HEK293 (cell line): Measurements from ENCODE around the gene LASP1NB.

Experiments used
- CTCF ChIA-PET: fragments of 350-600 bp; formaldehyde crosslinking; extraction: SDS; loops from one replicate; lab custom pipeline; 2021; ENCODE audit warnings: antibody characterized with exemption; lab: Yijun Ruan, JAX
- POLR2A ChIA-PET: fragments of 300-600 bp; formaldehyde crosslinking; extraction: SDS; loops from one replicate; lab custom pipeline; 2020; ENCODE audit warnings: antibody characterized with exemption, inconsistent platforms; lab: Yijun Ruan, JAX
- H3K27ac ChIP-seq: fragments of 200-500 bp; sonication (Bioruptor generic); 2 replicates; pipeline ENCODE4 v1.5.1; 2014; ENCODE audit warnings: low read depth, low read length, control low read depth, inconsistent platforms; ENCODE audit errors: extremely low read depth
- H3K36me3 ChIP-seq, 2 experiments: fragments of 200-500 bp in 1 of 2; sonication (Bioruptor generic) in 1 of 2; 1 replicate in 1 of 2; 2 replicates in 1 of 2; pipeline ENCODE4 v1.5.1; 2014 to 2017; ENCODE audit warnings: inconsistent platforms in 2 of 2, low read length in 2 of 2; ENCODE audit not compliant: control insufficient read depth in 2 of 2, insufficient read depth in 1 of 2
- H3K4me1 ChIP-seq: fragments of 200-500 bp; sonication (Bioruptor generic); 2 replicates; pipeline ENCODE4 v1.5.1; 2014; ENCODE audit warnings: mild to moderate bottlenecking, low read length, inconsistent platforms; ENCODE audit not compliant: control insufficient read depth, insufficient read depth
- H3K4me3 ChIP-seq: 2 replicates; pipeline ENCODE4 v1.5.1; 2011; ENCODE audit warnings: low read depth, mild to moderate bottlenecking, control low read depth, low read length, moderate library complexity
- H3K9me3 ChIP-seq: fragments of 200-500 bp; sonication (Bioruptor generic); 2 replicates; pipeline ENCODE4 v1.5.1; 2014; ENCODE audit warnings: low read depth, low read length, inconsistent platforms; ENCODE audit not compliant: control insufficient read depth, insufficient read depth
- BCL11B ChIP-seq: fragments of 450-650 bp; formaldehyde crosslinking; IDR thresholded peaks from 2 replicates; pipeline ENCODE4 v1.5.1; 2016; ENCODE audit warnings: low read depth, missing biosample characterization, missing genetic modification characterization
- EGR2 ChIP-seq: fragments of 450-650 bp; formaldehyde crosslinking; IDR thresholded peaks from 2 replicates; pipeline ENCODE4 v1.5.1; 2016; ENCODE audit warnings: low read depth, missing biosample characterization, missing genetic modification characterization
- GLIS2 ChIP-seq: fragments of 450-650 bp; formaldehyde crosslinking; IDR thresholded peaks from 2 replicates; pipeline ENCODE4 v1.5.1; 2016; ENCODE audit warnings: missing biosample characterization, missing genetic modification characterization
- KLF8 ChIP-seq: fragments of 450-650 bp; formaldehyde crosslinking; IDR thresholded peaks from 2 replicates; pipeline ENCODE4 v1.5.1; 2016; ENCODE audit warnings: missing biosample characterization, missing genetic modification characterization
- SP3 ChIP-seq: fragments of 450-650 bp; formaldehyde crosslinking; IDR thresholded peaks from 2 replicates; pipeline ENCODE4 v1.5.1; 2016; ENCODE audit warnings: missing biosample characterization, missing genetic modification characterization
- ZFHX2 ChIP-seq: fragments of 450-650 bp; formaldehyde crosslinking; conservative IDR thresholded peaks from 2 replicates; pipeline ENCODE4 v1.5.1; 2016; ENCODE audit warnings: missing biosample characterization, missing genetic modification characterization
- ZFP41 ChIP-seq: fragments of 450-650 bp; formaldehyde crosslinking; IDR thresholded peaks from 2 replicates; pipeline ENCODE4 v1.5.1; 2016; ENCODE audit warnings: missing biosample characterization, missing genetic modification characterization, borderline replicate concordance
- ZNF155 ChIP-seq: fragments of 450-650 bp; formaldehyde crosslinking; IDR thresholded peaks from 2 replicates; pipeline ENCODE4 v1.5.1; 2016; ENCODE audit warnings: missing biosample characterization, missing genetic modification characterization
- ZNF211 ChIP-seq: fragments of 450-650 bp; formaldehyde crosslinking; IDR thresholded peaks from 2 replicates; pipeline ENCODE4 v1.5.1; 2016; ENCODE audit warnings: low read depth, missing biosample characterization, missing genetic modification characterization
- ZNF366 ChIP-seq: fragments of 450-650 bp; formaldehyde crosslinking; conservative IDR thresholded peaks from 2 replicates; pipeline ENCODE4 v1.5.1; 2016; ENCODE audit warnings: missing biosample characterization, missing genetic modification characterization
- ZNF530 ChIP-seq: fragments of 450-650 bp; formaldehyde crosslinking; IDR thresholded peaks from 2 replicates; pipeline ENCODE4 v1.5.1; 2016; ENCODE audit warnings: low read depth, missing biosample characterization, missing genetic modification characterization
- ZNF626 ChIP-seq: fragments of 450-650 bp; sonication (Bioruptor Pico); formaldehyde crosslinking; IDR thresholded peaks from 2 replicates; pipeline ENCODE4 v1.5.1; 2018; ENCODE audit warnings: missing biosample characterization, missing genetic modification characterization, inconsistent platforms
- ZNF677 ChIP-seq: fragments of 450-650 bp; IDR thresholded peaks from 2 replicates; pipeline ENCODE4 v1.5.0; 2018; ENCODE audit warnings: missing biosample characterization, mild to moderate bottlenecking, missing genetic modification characterization, moderate library complexity
- ZNF747 ChIP-seq: fragments of 450-650 bp; formaldehyde crosslinking; IDR thresholded peaks from 2 replicates; pipeline ENCODE4 v1.5.1; 2016; ENCODE audit warnings: missing biosample characterization, missing genetic modification characterization
- ZNF777 ChIP-seq: fragments of 450-650 bp; formaldehyde crosslinking; IDR thresholded peaks from 2 replicates; pipeline ENCODE4 v1.5.1; 2017; ENCODE audit warnings: missing biosample characterization, missing genetic modification characterization, borderline replicate concordance
- ZSCAN16 ChIP-seq: fragments of 450-650 bp; formaldehyde crosslinking; IDR thresholded peaks from 2 replicates; pipeline ENCODE4 v1.5.1; 2016; ENCODE audit warnings: missing biosample characterization, missing genetic modification characterization
- TF ChIP-seq, protein P1 (sequence below): fragments of 450-650 bp; formaldehyde crosslinking; IDR thresholded peaks from 2 replicates; pipeline ENCODE4 v1.5.1; 2016; ENCODE audit warnings: missing biosample characterization, missing genetic modification characterization
- TF ChIP-seq, protein P2 (sequence below): fragments of 450-650 bp; formaldehyde crosslinking; IDR thresholded peaks from 2 replicates; pipeline ENCODE4 v1.5.1; 2016; ENCODE audit warnings: missing biosample characterization, missing genetic modification characterization, low read depth
- TF ChIP-seq, protein P3 (sequence below): fragments of 450-650 bp; formaldehyde crosslinking; IDR thresholded peaks from 2 replicates; pipeline ENCODE4 v1.5.1; 2016; ENCODE audit warnings: missing biosample characterization, missing genetic modification characterization
- TF ChIP-seq, protein P4 (sequence below): fragments of 450-650 bp; formaldehyde crosslinking; IDR thresholded peaks from 2 replicates; pipeline ENCODE4 v1.5.1; 2016; ENCODE audit warnings: missing biosample characterization, missing genetic modification characterization
- TF ChIP-seq, protein P5 (sequence below): fragments of 450-650 bp; formaldehyde crosslinking; IDR thresholded peaks from 2 replicates; pipeline ENCODE4 v1.5.1; 2017; ENCODE audit warnings: missing biosample characterization, missing genetic modification characterization

LASP1NB gene

DNA sequence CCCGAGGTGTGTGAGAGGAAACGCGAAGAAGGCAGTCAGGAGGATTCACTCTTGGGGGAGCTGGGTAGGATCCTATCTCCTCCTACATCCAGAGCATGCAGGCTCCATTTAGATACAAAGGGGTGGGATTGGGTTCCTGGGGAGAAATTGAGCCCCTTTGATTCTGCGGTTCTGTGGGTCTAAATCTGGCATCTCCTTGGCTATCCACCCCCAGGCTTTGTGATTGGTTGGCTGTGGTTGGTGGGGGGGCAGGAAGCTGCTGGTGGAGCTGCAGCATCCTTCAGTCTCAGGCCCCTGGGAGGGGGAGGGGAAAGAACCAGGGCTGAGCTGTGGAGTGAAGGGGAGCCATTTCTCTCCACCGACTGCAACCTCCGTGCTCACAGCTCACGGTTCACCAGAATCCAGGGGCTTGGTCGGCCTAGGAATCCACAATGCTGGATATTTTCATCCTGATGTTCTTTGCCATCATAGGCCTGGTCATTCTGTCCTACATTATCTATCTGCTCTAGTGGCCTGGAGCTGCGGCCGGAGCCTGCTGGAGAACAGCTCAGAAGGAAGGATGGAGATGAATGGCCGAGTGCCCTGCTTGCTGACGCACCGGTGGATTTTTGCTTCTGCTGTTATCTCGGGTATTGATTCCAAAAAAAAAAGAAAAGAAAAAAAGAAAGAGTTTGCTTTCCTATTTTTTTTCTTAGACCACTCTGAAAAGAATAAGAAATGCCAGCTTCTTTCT lies at the start of gene LASP1NB:
LASP1NB (plus strand) TSS at position 352 of the 733 bp plus-strand sequence.
- no peaks in the 10 kb centered on the region for H3K36me3 ChIP-seq
- H3K4me1 ChIP-seq: no peaks in the 10 kb centered on the region; the same call in 1 of the 2 replicates
- CTCF ChIA-PET: interaction anchor here (0.6 to 3.6 kb wide), 13 partner anchors 8 to 1316 kb away, joined by 3 to 15 read pairs (median 4); no protein-coding TSS in a partner anchor
- TF ChIP-seq, protein P1, sequence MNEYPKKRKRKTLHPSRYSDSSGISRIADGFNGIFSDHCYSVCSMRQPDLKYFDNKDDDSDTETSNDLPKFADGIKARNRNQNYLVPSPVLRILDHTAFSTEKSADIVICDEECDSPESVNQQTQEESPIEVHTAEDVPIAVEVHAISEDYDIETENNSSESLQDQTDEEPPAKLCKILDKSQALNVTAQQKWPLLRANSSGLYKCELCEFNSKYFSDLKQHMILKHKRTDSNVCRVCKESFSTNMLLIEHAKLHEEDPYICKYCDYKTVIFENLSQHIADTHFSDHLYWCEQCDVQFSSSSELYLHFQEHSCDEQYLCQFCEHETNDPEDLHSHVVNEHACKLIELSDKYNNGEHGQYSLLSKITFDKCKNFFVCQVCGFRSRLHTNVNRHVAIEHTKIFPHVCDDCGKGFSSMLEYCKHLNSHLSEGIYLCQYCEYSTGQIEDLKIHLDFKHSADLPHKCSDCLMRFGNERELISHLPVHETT (tag by site-specific recombination): no peak
- TF ChIP-seq ZNF530 (no peak), ZNF626 (tag by site-specific recombination) (no peak), KLF8 (tag by site-specific recombination) (no peak), ZNF747 (no peak), ZNF366 (tag by site-specific recombination) (no peak), ZNF211 (tag by site-specific recombination) (no peak), BCL11B (no peak), SP3 (no peak)
- TF ChIP-seq, protein P2, sequence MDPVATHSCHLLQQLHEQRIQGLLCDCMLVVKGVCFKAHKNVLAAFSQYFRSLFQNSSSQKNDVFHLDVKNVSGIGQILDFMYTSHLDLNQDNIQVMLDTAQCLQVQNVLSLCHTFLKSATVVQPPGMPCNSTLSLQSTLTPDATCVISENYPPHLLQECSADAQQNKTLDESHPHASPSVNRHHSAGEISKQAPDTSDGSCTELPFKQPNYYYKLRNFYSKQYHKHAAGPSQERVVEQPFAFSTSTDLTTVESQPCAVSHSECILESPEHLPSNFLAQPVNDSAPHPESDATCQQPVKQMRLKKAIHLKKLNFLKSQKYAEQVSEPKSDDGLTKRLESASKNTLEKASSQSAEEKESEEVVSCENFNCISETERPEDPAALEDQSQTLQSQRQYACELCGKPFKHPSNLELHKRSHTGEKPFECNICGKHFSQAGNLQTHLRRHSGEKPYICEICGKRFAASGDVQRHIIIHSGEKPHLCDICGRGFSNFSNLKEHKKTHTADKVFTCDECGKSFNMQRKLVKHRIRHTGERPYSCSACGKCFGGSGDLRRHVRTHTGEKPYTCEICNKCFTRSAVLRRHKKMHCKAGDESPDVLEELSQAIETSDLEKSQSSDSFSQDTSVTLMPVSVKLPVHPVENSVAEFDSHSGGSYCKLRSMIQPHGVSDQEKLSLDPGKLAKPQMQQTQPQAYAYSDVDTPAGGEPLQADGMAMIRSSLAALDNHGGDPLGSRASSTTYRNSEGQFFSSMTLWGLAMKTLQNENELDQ (tag by site-specific recombination): no peak
- TF ChIP-seq, protein P3, sequence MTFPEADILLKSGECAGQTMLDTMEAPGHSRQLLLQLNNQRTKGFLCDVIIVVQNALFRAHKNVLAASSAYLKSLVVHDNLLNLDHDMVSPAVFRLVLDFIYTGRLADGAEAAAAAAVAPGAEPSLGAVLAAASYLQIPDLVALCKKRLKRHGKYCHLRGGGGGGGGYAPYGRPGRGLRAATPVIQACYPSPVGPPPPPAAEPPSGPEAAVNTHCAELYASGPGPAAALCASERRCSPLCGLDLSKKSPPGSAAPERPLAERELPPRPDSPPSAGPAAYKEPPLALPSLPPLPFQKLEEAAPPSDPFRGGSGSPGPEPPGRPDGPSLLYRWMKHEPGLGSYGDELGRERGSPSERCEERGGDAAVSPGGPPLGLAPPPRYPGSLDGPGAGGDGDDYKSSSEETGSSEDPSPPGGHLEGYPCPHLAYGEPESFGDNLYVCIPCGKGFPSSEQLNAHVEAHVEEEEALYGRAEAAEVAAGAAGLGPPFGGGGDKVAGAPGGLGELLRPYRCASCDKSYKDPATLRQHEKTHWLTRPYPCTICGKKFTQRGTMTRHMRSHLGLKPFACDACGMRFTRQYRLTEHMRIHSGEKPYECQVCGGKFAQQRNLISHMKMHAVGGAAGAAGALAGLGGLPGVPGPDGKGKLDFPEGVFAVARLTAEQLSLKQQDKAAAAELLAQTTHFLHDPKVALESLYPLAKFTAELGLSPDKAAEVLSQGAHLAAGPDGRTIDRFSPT (tag by site-specific recombination): no peak
- no peak within 1 kb of the TSS for H3K4me3 ChIP-seq
- H3K9me3 ChIP-seq: no peaks in the 10 kb centered on the region
- POLR2A ChIA-PET: interaction anchor here (1.0 to 2.9 kb wide), 2 partner anchors 54 to 56 kb away, joined by 8 to 11 read pairs; partner anchors contain the start of gene LASP1
- no peak within 1 kb of the TSS for H3K27ac ChIP-seq

DNA sequence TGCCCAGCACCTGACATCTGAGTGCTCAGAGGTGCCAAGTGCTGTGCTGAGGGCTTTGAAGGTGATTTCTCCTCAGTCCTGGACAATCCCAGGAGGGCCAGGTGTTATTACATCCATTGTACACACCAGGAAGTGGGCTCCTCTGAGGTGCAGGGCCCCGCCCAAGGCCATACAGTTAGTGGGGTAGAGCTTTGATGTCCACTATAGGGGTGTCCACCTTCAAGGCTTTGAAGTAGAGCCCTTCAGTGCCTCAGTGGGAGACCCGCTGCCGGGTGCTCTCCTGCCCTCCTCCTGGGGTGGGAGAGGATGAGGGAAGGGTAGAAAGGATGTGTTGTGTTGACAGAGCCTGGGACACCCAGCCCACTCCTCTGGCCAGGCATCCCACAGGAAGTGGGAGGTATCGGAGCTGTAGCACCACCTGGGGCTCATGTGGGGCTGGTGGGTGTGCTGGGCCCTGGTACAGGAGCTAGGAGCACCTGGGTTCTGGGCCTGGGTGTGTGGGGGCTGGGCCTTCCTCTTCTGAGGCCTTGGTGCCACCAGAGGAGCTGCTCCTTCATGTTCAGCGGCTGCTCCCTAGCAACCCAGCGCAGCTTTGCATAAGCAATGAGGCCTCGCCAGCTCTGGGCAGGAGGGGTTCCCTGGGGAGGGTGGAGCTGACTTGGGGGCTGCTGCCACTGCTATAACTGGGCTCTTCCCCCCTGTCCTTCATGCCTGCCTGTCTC lies 48.1 kb upstream of the LASP1NB start:
- no peak overlapping the region for H3K4me3 ChIP-seq
- no peaks in the 10 kb centered on the region for H3K9me3 ChIP-seq
- no peak overlapping the region for H3K27ac ChIP-seq
- CTCF ChIA-PET: interaction anchor here (0.6 to 0.9 kb wide), 2 partner anchors 16 to 30 kb away, joined by 3 to 4 read pairs; no protein-coding TSS in a partner anchor
- POLR2A ChIA-PET: interaction anchor here (0.5 to 2.3 kb wide), 2 partner anchors 23 to 323 kb away, joined by 4 to 7 read pairs; partner anchors contain the start of genes RPL19 and RPL23
- peaks cover 31% of the 10 kb centered on the region for H3K4me1 ChIP-seq
- H3K36me3 ChIP-seq: peaks cover 4 to 21% of the 10 kb centered on the region in 2 experiments; a peak in 2 of 3 replicates
- TF ChIP-seq ZNF155 (tag by site-specific recombination): no peak
- 0 out of 2 replicates have a peak, but pooled peaks have one; percentile 17 for TF ChIP-seq GLIS2
- no peak for TF ChIP-seq ZNF777 (tag by site-specific recombination)
- peak; percentile 91 for TF ChIP-seq ZSCAN16 (tag by site-specific recombination)
- 0 out of 2 replicates have a peak, but pooled peaks have one; percentile 21 for TF ChIP-seq ZFHX2 (tag by site-specific recombination)
- TF ChIP-seq, protein P4, sequence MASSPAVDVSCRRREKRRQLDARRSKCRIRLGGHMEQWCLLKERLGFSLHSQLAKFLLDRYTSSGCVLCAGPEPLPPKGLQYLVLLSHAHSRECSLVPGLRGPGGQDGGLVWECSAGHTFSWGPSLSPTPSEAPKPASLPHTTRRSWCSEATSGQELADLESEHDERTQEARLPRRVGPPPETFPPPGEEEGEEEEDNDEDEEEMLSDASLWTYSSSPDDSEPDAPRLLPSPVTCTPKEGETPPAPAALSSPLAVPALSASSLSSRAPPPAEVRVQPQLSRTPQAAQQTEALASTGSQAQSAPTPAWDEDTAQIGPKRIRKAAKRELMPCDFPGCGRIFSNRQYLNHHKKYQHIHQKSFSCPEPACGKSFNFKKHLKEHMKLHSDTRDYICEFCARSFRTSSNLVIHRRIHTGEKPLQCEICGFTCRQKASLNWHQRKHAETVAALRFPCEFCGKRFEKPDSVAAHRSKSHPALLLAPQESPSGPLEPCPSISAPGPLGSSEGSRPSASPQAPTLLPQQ (tag by site-specific recombination): no peak
- TF ChIP-seq, protein P5, sequence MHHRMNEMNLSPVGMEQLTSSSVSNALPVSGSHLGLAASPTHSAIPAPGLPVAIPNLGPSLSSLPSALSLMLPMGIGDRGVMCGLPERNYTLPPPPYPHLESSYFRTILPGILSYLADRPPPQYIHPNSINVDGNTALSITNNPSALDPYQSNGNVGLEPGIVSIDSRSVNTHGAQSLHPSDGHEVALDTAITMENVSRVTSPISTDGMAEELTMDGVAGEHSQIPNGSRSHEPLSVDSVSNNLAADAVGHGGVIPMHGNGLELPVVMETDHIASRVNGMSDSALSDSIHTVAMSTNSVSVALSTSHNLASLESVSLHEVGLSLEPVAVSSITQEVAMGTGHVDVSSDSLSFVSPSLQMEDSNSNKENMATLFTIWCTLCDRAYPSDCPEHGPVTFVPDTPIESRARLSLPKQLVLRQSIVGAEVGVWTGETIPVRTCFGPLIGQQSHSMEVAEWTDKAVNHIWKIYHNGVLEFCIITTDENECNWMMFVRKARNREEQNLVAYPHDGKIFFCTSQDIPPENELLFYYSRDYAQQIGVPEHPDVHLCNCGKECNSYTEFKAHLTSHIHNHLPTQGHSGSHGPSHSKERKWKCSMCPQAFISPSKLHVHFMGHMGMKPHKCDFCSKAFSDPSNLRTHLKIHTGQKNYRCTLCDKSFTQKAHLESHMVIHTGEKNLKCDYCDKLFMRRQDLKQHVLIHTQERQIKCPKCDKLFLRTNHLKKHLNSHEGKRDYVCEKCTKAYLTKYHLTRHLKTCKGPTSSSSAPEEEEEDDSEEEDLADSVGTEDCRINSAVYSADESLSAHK (tag by site-specific recombination): no peak
- TF ChIP-seq EGR2 (tag by site-specific recombination): peak; percentile 70
- TF ChIP-seq ZFP41 (tag by site-specific recombination): no peak
- no peak for TF ChIP-seq ZNF677
